Brain microvascular endothelial cell (primary cell): Measurements from ENCODE around the gene OR52H1.
"Not testable (repeated sequence)": the region's sequence is repeated elsewhere in the genome, so short reads cannot be mapped to it uniquely, and the experiment has no call there.

ENCODE experiments used
- DNase-seq: peaks from one replicate; pipeline ENCODE4 v3.0.0-alpha.2; 2020
- H3K27ac ChIP-seq: fragments of 250-450 bp; sonication (Bioruptor Pico); 2 replicates; pipeline ENCODE4 v1.5.1; 2020; ENCODE audit warnings: mild to moderate bottlenecking, moderate library complexity
- H3K27me3 ChIP-seq: fragments of 250-450 bp; sonication (Bioruptor Pico); replicated peaks from 2 replicates; pipeline ENCODE4 v1.5.1; 2020; ENCODE audit warnings: mild to moderate bottlenecking
- H3K36me3 ChIP-seq: fragments of 250-450 bp; sonication (Bioruptor Pico); replicated peaks from 2 replicates; pipeline ENCODE4 v1.5.1; 2020; ENCODE audit warnings: mild to moderate bottlenecking
- H3K4me3 ChIP-seq: 2 replicates; pipeline ENCODE4 v1.5.1; 2011; ENCODE audit warnings: low read depth, mild to moderate bottlenecking, control low read depth, low read length, moderate library complexity
- CTCF ChIP-seq: IDR thresholded peaks from 2 replicates; pipeline ENCODE4 v1.5.1; 2011; ENCODE audit warnings: low read depth, mild to moderate bottlenecking, moderate library complexity, low read length, control low read depth, inconsistent platforms; ENCODE audit errors: missing control alignments
- in situ Hi-C: cut with HindIII; loops from 2 replicates; pipeline ENCODE4 v1.10.0; 2017; ENCODE audit warnings: low sequenced_read_pairs, low pct_ligation_motif_present

OR52H1 gene

GRCh38 chr11:5591613-5592012 lies 43.3 kb upstream of the OR52H1 start:
- no peak overlapping the region for H3K27ac ChIP-seq
- in situ Hi-C loops, result loop anchor here (25.0 kb wide), 1 partner anchor 96 kb away; the partner anchor contains the start of genes TRIM22 and TRIM5

GRCh38 chr11:5589906-5590305 lies 41.6 kb upstream of the OR52H1 start:
- not testable (repeated sequence) for DNase-seq, H3K27me3 ChIP-seq, H3K36me3 ChIP-seq, H3K4me3 ChIP-seq, H3K27ac ChIP-seq
- in situ Hi-C loops, result loop anchor here (25.0 kb wide), 1 partner anchor 97 kb away; the partner anchor contains the start of genes TRIM22 and TRIM5

More at GRCh38 chr11:5591613-5592012, 43.3 kb upstream of the OR52H1 start:
- Histone ChIP-seq H3K27me3 (no peaks in the 10 kb centered on the region), H3K4me3 (no peak overlapping the region), H3K36me3 (no peaks in the 10 kb centered on the region)
- no peak for TF ChIP-seq CTCF
- DNase-seq, result no peak

DNA sequence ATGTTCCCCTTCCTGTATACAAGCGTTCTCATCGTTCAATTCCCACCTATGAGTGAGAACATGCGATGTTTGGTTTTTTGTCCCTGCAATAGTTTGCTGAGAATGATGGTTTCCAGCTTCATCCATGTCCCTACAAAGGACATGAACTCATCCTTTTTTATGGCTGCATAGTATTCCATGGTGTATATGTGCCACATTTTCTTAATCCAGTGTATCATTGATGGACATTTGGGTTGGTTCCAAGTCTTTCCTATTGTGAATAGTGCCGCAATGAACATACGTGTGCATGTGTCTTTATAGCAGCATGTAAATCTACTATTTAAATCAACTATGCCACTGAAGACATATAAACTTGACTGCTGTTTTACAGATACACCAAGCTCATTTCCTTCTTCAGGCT lies 36.1 kb upstream of the OR52H1 start:
- H3K27me3 ChIP-seq, DNase-seq, H3K4me3 ChIP-seq, H3K36me3 ChIP-seq, H3K27ac ChIP-seq: not testable (repeated sequence)
- in situ Hi-C loops, result loop anchor here (25.0 kb wide), 1 partner anchor 103 kb away; the partner anchor contains the start of genes TRIM22 and TRIM5

GRCh38 chr11:5581014-5581413 lies 32.7 kb upstream of the OR52H1 start:
- in situ Hi-C loops, result loop anchor here (25.0 kb wide), 1 partner anchor 106 kb away; the partner anchor contains the start of genes TRIM22 and TRIM5
- TF ChIP-seq CTCF, result no peak
- no peak for DNase-seq
- no peaks in the 10 kb centered on the region for H3K36me3 ChIP-seq
- no peaks in the 10 kb centered on the region for H3K27me3 ChIP-seq
- no peak overlapping the region for H3K4me3 ChIP-seq
- H3K27ac ChIP-seq, result no peak overlapping the region

DNA sequence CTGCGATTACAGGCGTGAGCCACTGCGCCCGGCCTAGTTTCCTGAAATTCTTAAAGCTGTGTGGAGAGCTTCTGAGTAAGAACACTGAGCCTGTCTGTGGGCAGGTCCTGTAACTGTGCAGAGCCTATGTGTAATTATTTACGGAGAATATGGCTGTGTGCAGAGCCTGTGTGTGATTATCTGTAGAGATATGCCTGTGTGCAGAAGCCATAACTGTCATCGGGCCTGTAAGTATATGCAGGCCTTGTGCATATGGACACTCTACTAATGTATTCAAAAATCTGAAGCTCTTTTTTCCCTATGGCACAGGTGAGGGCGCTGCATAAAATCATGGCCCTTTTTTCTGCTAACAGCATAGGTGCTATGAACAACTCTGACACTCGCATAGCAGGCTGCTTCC lies 32.2 kb upstream of the OR52H1 start, which contains the start of gene OR52B6:
Gene OR52B6 (plus strand): TSS at position 301 of the 400 bp plus-strand sequence. CDS start 0 bp downstream, at position 301.
- Histone ChIP-seq H3K27ac (no peak within 1 kb of the TSS), H3K36me3 (no peaks in the 10 kb centered on the region), H3K27me3 (no peaks in the 10 kb centered on the region), H3K4me3 (no peak within 1 kb of the TSS)
- DNase-seq, result no peak
- no peak for TF ChIP-seq CTCF
- in situ Hi-C loops, result loop anchor here (25.0 kb wide), 1 partner anchor 107 kb away; the partner anchor contains the start of genes TRIM22 and TRIM5

GRCh38 chr11:5577101-5577500 lies 28.8 kb upstream of the OR52H1 start:
- no peak for DNase-seq
- H3K27ac ChIP-seq, result no peak overlapping the region
- H3K27me3 ChIP-seq, result no peaks in the 10 kb centered on the region
- in situ Hi-C loops, result loop anchor here (25.0 kb wide), 1 partner anchor 110 kb away; the partner anchor contains the start of genes TRIM22 and TRIM5
- no peaks in the 10 kb centered on the region for H3K36me3 ChIP-seq
- TF ChIP-seq CTCF, result no peak
- no peak overlapping the region for H3K4me3 ChIP-seq

GRCh38 chr11:5575152-5575551 lies 26.8 kb upstream of the OR52H1 start:
- in situ Hi-C loops, result loop anchor here (25.0 kb wide), 1 partner anchor 112 kb away; the partner anchor contains the start of genes TRIM22 and TRIM5
- H3K4me3 ChIP-seq, result no peak overlapping the region
- no peak for DNase-seq

More at GRCh38 chr11:5575152-5575551, 26.8 kb upstream of the OR52H1 start:
- no peaks in the 10 kb centered on the region for H3K36me3 ChIP-seq
- no peak overlapping the region for H3K27ac ChIP-seq
- H3K27me3 ChIP-seq, result no peaks in the 10 kb centered on the region
- no peak for TF ChIP-seq CTCF
